NCI-H2107 treated with DMSO at 0.1 percent for 48 hours (cell line): ENCODE measurements around the gene ALG2.
A peak's percentile ranks its signal among the peaks of the same experiment; 100 is the strongest.

Experiments used
- DNase-seq: peaks from one replicate; lab custom pipeline; 2025; ENCODE audit not compliant: unreplicated experiment; lab: John Stamatoyannopoulos, UW

ALG2 gene

DNA sequence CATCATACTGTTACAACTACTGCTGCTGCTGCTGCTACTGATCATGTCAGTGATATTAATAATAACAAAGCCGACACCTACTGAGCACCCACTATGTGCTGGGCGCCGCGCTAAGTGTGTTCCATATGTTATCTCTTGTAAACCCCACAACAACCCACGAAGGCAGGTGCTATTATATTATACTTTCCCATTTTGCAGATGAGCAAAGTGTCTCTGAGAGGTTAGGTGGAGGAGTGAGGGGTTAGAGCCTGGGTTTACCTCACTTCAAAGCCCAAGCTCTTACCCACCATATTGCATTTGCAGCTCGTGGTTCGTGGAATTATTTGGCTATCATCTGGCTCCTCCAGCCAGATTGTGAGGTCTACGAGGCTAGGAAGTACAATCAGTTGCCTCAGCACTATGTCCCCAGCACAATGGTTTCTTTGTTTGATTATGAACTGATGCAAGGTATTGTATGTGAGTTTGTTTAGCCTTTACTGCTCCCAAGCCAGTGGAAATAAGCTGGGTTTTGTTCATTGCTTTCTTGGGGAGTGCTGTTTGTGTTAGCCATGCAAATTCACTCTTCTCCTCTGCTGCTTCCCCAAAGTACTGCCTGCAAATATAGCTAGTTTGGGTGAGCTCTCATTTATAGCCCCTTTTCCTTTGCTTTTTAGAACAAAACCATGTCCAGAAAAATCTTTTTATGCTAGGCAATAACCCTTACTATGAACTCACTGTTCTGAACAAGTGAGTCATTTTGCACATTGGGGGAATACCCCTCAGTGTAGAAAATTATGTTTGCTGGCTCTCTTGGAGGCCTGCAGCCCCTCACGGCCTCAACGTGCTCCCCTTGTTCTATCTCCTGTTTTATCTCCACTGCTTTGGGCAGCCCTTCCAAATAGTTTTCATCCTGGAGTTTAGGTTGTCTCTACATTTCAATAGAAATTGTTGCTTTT lies 47.9 kb downstream of the ALG2 start:
- peak; percentile 2 for DNase-seq

DNA sequence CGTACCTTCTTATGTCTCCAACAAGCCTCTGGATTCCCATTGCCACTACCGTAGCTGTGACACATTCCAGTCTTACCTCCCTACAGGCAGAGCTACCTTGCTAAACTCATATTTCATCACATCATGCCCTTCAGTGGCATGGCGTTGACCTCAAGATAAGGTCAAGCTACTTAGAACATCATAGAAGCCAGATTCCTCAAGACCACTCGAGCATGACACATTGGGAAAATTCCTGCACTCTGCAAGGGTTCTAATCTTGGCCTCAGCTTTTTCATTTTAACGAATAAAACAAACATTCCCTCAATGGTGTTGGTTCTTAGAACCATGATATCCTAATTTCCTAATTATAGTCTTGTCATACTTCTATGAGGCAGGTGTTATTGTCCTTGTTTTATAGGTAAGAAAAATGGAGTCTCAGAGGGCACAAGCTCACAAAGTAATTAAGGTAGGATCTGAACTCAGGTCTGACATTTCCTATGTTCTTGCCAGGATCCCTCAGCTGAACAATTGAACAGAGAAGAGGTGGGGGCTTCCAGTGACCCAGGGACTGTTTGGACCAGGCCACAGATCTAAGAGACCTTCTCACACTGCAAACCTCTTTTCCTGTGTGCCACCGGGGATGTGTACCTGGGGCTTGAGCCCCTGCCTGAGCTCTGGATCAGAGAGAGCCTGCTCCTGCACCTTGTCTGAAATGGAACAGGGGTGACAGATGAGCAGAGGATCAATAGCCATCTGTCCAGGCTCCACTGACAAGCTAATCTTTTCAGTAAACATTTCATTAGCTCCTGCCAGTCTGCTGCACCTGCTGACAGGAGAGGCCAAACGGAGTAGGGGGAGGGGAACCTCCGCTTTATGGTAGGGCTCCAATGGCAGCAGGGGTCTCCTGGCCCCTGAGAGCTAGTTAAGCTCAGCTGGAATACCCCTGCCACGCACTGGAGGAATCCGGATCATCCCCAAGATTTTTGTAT lies 49.3 kb downstream of the ALG2 start:
- DNase-seq: peak; percentile 48

DNA sequence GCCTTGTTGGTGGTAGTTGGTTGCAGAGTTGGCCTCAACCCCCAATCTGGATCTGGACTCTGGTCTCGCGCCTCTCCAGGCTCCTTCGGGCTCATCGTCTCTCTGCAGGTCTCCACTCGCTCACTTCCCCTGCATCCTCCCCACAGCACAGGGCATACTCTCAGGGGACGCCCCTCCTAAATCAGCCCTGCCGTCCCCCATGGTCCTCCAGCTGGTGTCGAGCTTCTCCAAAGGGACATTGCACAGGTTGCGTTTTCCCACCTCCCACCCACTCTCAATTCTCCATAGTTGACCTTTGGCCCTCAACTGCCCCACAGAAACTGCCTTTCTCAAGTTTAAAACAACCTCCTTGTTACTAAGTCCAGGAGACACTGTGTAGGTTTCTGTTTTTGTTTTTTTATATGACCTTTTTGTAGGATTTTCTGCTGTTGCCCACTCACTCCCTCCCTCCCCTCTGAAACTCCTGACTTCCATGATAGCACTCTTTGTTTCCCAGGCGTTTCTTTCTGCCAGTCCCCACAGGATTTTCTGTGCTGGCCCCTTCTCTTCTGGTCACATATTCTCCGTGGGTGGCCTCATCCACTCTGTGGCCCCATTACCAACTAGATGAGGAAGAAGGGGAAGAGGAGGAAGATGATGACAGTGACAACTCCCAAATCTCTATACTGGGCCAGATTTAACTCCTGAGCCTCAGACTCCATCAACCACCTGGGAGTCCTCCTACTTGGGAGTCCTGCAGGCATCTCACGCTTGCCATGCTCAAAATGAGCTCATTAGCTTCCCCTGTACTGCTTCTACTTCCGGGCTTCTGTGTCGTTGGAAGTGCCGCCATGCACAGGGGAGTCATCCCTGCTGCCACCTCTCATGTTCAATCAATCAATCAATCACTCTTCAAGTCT lies 50.3 kb downstream of the ALG2 start:
- DNase-seq: no peak

DNA sequence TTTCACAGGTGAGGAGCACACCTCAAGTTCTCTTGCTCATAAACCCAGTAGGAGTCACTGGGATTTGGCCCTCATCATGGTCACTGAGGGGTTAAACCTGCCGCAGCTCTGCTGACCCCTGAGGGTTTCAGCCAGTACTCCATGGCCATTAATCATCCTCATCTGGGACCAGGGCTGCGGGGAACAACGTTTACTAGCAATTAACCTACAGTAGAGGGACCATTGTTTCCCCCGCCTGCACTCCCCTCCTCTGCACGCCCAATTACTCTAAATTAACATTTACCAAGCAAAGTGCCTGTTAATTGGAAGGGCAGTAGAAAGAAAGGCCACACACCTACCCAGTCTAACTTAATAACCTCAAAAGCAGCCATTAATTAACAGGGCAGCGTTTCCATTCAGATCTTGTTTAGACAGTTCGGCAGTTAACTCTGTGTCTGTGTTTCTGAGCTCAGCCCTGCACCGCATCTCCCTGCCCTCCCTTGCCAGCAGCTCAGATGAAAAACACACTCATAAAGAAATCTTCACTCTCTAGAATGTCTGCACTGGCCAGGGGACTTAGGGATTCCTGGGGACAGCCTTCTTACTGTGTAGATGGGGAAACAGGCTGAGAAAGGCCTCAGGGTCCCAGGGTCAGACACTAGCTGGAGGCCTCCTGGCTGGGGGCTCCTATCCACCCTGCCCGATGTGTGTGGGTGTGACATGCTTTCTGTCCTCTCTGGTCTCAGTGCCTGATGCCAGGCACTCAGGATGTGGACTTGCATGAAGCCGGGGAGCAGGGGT lies 51.6 kb downstream of the ALG2 start:
- DNase-seq: peak; percentile 4

DNA sequence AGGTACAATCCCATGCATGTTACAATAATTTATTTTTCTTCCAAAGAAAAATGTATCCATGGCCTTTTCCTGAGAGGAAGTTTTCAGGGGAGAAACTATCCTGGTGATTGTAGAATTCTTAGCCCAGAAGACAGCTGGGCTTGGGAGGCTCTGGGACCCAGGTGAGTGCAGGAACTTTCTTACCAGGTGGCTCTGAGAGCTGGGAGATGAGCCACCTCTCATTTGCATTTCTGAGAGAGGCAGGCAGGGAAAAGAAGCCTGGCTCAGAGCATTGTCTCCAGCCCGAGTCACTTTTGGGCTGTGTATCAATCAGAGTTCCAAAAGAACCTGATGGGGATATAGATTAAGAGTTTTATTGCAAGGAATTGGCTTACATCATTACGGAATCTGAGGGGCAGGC lies 52.7 kb downstream of the ALG2 start:
- no peak for DNase-seq

DNA sequence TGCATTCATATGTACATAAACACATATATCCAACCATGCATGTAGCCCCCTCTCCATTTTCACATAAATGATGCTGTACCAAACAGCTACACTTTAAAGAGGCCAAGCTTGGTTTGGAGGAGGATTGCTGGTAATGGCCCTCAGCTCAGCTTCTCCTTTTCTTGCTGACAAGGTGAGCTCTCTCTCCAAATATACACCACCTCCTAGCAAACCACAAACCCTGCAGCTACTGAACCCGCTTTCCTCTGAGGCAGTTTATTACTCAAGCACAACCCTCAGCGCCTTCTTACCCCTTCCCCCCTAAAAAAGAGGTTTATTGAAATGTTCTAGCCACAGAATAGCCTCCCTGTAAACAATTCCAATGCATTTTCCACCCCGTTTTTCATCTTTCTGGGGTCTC lies 54.0 kb downstream of the ALG2 start:
- no peak for DNase-seq

DNA sequence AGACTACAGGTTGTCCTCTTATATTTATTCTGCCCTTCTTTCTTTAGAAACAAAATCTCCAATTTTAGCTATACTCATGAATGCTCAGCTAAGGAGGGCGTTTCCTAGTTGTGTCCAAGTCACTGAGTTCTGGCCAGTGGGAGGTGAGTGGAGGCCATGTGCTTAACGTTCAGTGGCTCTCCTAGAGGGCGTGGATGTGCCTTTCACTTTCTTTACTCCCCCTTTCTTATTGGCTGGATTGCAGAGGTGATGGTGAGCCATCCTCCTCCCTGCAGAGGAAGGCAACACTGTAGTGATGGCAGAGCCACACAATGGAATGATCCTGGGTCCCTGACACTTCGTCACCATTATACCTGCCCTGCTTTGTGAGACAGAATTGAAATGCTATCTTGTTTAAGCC lies 54.6 kb downstream of the ALG2 start:
- no peak for DNase-seq
